ENCODE measurements around the gene RNF126.
A peak's percentile ranks its signal among the peaks of the same experiment; 100 is the strongest.

Gene RNF126

DNA sequence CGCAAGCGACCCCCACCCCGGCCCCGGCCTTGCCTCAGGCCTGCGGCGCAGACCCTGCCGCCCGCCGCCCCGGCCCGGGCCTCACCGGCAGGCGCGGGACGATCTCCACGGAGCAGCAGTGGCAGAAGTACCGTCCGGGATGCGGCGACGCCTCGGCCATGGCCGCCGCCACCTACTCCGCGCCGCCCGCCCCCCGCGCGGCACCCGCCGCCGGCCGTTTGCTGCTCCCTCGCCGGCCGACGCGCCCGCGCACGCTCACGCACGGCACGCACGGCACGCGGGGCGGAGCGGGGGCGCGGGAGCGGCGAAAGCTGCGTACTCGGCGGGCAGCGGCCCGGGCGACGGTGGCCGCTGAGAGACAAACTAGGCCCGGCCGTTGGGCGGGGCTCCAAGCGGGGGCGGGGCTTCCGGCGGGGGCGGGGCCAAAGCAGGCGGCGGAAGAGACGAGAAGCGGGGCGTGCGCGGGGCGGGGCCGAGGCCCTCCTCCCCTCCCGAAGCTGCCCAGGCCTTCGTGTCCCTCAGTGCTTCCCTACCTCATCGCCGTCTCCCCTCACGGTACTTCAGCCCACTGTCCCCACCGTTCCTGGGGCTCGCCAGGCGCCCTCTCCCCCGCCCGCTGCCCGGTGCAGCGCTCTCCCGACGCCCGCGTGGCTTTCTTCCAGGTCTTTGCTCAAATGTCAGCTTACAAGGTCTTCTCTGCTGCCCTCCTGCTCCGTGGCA, at the start of gene RNF126:
TSS of gene RNF126 (minus strand) at position 253 of the 720 bp plus-strand sequence. CDS start at position 160, 93 bp downstream.
- TF ChIP-seq, protein P1, sequence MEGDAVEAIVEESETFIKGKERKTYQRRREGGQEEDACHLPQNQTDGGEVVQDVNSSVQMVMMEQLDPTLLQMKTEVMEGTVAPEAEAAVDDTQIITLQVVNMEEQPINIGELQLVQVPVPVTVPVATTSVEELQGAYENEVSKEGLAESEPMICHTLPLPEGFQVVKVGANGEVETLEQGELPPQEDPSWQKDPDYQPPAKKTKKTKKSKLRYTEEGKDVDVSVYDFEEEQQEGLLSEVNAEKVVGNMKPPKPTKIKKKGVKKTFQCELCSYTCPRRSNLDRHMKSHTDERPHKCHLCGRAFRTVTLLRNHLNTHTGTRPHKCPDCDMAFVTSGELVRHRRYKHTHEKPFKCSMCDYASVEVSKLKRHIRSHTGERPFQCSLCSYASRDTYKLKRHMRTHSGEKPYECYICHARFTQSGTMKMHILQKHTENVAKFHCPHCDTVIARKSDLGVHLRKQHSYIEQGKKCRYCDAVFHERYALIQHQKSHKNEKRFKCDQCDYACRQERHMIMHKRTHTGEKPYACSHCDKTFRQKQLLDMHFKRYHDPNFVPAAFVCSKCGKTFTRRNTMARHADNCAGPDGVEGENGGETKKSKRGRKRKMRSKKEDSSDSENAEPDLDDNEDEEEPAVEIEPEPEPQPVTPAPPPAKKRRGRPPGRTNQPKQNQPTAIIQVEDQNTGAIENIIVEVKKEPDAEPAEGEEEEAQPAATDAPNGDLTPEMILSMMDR (IDR thresholded peaks at IDR 0.05), result no peak

DNA sequence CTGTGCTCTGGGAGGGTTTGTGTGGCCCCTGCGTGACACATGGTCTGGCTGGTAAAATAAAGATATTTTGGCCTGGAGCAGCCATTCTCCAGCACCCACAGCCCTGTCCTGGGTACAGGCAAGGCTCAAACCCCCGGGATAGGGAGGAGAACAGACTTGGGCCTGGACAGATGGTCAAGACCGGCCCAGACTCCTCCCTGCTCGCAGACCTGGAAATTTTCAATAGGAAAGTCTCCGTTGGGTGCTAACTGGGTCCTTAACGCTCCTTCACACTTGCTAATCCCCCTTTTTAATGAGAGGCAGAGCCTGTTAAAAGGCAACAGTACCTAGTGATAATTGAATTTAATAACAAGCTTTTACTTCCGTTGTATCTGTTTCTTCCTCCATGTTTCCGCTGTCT, 48.2 kb upstream of the RNF126 start:
- TF ChIP-seq, protein P1 (IDR thresholded peaks at IDR 0.05), result no peak

DNA sequence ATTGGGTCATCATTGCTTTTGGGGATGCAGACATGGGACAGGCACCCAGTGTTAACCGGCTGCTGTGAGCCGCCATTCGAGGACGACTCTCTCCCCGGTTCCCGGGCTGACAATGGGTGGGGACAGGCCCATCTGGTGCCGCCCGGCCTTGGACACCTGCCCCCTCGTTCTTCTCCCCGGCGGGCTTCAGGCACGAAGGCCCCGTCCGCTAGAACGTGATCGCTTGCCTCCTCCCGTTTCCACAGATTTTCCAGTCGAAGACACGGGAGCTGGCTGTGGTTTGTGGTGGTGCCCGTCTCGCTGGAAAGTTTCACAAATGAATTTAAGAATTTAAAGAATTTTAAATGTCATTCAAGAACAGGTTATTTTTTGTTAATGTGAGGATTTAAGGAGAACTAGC, 47.8 kb upstream of the RNF126 start:
- TF ChIP-seq, protein P1 (IDR thresholded peaks at IDR 0.05), result no peak

DNA sequence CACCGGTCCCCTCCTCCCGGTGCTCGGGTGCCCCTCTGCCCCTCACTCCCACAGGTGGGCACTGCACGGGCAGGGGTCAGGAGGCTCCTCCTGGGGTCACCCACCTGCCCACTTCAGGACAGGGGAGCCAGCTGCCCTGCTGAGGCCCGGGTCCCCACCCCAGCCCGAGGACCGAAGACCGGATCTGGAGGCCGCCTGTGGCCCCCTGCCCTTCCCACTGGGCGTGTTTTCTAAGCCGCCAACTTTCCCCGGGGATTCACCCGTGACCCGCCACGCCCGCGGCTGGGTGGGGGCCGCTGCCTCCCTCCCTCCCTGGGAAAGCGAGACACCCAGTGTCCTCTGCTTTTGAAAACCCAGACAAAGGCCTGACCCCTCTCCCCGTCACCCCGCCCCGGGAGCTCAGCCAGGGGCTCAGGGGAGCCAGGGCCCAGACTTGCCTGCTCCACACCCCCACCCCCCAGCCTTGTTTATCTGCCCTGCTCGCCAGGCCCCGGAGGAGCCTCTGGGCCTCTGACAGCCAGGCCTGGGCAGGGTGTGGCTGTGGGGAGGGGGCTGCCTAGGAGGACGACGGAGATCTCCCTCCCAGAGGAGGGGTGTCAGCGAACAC, 47.1 kb upstream of the RNF126 start:
- TF ChIP-seq, protein P1 (IDR thresholded peaks at IDR 0.05), result no peak

DNA sequence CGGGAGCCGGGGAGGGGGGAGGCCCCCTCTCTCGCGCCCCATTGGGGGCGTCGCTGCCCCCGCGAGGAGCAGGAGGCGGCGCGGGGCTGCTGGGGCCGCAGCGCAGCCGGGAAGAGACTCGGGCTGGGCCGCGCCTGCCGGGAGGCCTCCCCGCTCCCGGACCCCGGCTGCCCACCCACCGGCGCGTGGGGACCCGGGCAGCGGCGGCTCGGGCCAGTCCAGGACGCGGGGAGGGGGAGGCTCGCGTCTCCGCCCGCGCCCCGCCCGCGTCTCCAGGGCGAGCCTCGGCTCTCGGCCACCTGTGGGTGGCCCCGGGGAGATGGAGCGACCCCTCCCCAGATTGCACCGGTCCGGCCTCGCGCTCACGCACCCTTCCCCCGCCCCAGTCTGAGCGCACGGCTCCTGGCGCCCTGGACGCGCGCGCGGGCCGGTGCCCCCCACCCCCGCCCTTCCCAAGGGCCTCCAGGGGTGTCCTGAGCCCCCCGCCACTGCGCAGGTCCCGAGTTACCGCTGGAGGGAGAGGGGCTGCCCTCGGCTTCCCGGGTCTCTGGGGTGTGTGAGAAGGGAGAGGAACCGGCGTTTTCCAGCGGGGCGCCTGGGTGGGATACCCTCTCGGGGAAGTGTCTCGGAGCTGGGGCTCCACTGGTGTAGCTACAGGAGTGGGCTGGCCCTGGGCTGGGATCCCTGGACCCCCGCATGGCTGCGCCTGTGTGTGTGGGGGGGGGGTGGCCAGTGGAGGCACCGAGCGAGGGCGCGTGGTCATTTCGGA, 46.4 kb upstream of the RNF126 start:
- TF ChIP-seq, protein P1 (IDR thresholded peaks at IDR 0.05), result no peak

DNA sequence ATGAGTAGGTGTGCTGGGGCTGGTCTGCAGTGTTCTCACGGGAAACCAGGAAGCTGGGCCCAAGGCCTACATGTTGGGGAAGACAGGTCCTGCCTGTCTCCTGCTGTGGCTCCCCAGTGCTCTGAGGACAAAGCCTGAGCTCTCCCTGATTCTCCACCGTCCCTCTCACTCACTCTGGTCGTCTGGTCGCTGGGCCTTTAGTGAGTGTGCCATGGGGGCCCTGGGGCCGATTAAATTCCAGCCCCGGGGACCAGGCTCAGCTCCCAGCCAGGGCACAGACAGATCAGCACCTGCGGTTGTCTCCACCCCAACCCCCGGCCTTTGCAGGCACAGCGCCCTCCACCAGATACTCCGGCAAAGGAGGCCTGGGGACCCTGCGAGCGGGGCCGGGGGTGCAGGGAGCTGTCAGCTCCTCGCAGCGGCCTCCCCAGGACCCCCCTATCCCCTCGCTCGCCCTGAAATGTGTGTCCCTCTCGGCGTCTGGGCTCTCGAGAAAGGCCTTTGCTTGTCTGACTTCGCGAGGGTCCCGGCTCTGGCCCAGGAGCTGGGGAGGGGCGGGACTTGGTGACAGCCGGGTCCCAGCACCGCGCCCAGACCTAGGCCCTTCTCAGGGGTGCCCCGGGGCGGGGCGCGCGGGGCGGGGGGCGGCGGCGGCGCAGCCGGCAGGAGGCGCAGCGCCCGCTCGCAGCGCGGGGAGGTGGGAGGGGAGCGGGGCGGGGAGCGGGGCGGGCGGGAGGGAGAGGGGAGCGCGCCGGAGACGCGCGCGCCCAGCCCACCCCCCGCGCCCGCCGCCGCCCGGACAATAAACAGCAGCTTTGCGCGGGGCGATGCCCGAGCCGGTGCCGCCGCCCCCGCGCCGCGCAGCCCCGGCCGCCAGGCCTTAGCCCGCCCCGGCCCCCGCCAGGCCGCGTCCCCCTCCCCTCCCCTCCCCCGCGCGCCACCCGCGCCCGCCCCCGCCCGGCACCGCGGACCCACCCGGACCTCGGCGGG, 45.4 kb upstream of the RNF126 start, which contains the start of gene PALM:
TSS of gene PALM (plus strand) at position 782 of the 990 bp plus-strand sequence. CDS start 212 bp downstream, outside the sequence.
- TF ChIP-seq, protein P1 (IDR thresholded peaks at IDR 0.05), result peak; percentile 23; the same call in 1 of the 2 replicates

DNA sequence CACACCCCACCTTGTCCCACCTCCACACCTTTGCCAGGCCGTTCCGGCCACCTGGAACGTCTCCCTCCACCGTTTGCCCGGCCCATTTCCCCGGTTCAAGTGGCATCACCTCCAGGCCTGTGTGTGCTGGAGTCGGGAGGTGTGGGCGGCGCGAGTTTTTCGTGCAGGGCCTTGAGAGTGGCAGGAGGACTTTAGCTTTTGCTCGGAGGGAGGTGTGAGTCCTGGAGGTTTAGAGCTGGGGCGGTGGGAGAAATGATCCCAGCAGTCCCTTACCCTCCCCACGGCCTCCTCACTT, 41.4 kb upstream of the RNF126 start:
- TF ChIP-seq, protein P1 (IDR thresholded peaks at IDR 0.05), result no peak

All from LNCAP (cell line).